ENCODE measurements around the gene ESM1. TPM values are rescaled to one million over a fixed set of nuclear protein-coding genes. Genes with fewer than 3 reads are reported as not detected.

The ESM1 gene
- total and polyA plus RNA-seq, 2 of the 8 experiments (the other 6 are each of a cell fraction or from before 2014, with no cell fraction given), result not detected

DNA sequence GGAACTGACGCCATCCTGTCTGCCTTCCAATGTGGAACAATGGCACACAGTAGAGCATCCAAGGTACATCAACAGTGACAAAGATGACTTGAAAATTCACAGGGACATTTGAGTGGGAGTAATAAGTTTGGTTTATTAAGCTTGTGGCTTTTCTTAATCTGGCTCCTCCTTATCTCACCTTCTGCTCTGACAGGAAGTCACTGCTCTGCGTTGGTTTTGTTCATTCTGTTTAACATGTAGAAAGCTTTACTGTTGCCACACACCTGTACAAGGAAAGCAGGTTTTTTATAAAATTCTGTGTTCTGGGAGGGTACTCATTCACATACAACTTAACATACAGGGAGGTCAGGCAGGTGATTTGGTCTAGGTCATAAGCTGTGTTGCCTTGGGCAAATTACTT lies 37.1 kb upstream of the ESM1 start:
- Histone ChIP-seq H3K79me1 (ENCODE audit: low read depth, low read length) (no peaks in the 10 kb centered on the region), H2BK12ac (ENCODE audit: low read depth, low read length) (no peak overlapping the region), H3K79me2 (ENCODE audit: control insufficient read depth in 1 of 2, insufficient read depth in 2 of 2, low read length in 2 of 2) (no peaks in the 10 kb centered on the region), H2AK5ac (ENCODE audit: low read depth, low read length) (no peak overlapping the region), H3K4me2 (ENCODE audit: insufficient read depth in 1 of 2, low read depth in 2 of 2, low read length in 2 of 2) (no peak overlapping the region), H3K14ac (ENCODE audit: insufficient read length) (no peak overlapping the region), H3K9ac (replicated peaks in 1 of 4; ENCODE audit: extremely low read depth in 1 of 4, low read depth in 3 of 4, low read length in 3 of 4) (no peak overlapping the region), H2AFZ (ENCODE audit: low read length) (no peak overlapping the region), H3K9me3 (ENCODE audit: insufficient read depth in 2 of 2, low read depth in 1 of 2, low read length in 1 of 2) (no peaks in the 10 kb centered on the region), H3K27ac (ENCODE audit: low read depth, low read length) (no peak overlapping the region), H2BK15ac (ENCODE audit: low read length) (no peak overlapping the region), H3K36me3 (ENCODE audit: control insufficient read depth in 2 of 4, insufficient read depth in 4 of 4, low read length in 3 of 4) (no peaks in the 10 kb centered on the region), H2BK20ac (ENCODE audit: low read length) (no peak overlapping the region), H2BK5ac (ENCODE audit: low read depth, low read length) (no peak overlapping the region), H3K56ac (replicated peaks; ENCODE audit: insufficient read length, low read depth, low read length) (no peak overlapping the region), H3K4ac (replicated peaks; ENCODE audit: insufficient read length, low read depth, low read length) (no peak overlapping the region), H3K27me3 (replicated peaks in 1 of 4; ENCODE audit: control insufficient read depth in 3 of 4, extremely low read depth in 1 of 4, insufficient read depth in 3 of 4, low read length in 3 of 4) (no peaks in the 10 kb centered on the region), H4K20me1 (replicated peaks in 1 of 2; ENCODE audit: control insufficient read depth in 1 of 2, insufficient read depth in 2 of 2, low read length in 2 of 2) (no peaks in the 10 kb centered on the region), H4K91ac (replicated peaks; ENCODE audit: insufficient read length, low read length) (no peak overlapping the region), H3K4me3 (ENCODE audit: extremely low read depth in 1 of 4, insufficient read depth in 2 of 4, low read depth in 3 of 4, low read length in 4 of 4) (no peak overlapping the region), H3K23me2 (ENCODE audit: low read depth, low read length) (no peaks in the 10 kb centered on the region), H3K4me1 (replicated peaks in 1 of 4; ENCODE audit: control insufficient read depth in 3 of 4, insufficient read depth in 4 of 4, low read length in 3 of 4) (no peaks in the 10 kb centered on the region), H3K23ac (ENCODE audit: insufficient read length) (no peak overlapping the region), H2BK120ac (replicated peaks; ENCODE audit: low read depth, low read length) (no peak overlapping the region), H4K5ac (ENCODE audit: insufficient read length, low read depth, low read length) (no peak overlapping the region), H4K8ac (ENCODE audit: extremely low read depth, insufficient read depth, low read length) (no peak overlapping the region), H3K18ac (ENCODE audit: extremely low read depth, low read length) (no peak overlapping the region)
- FAIRE-seq (no peak), DNase-seq (ENCODE audit: low read depth in 1 of 2, low spot score in 2 of 2) (no peak)
- 98% methylated on average over 2 of the region's 2 CpGs; no CpG with 5 or more reads in 1 of the 2 experiments for WGBS, 2 experiments (ENCODE audit: extremely low coverage in 1 of 2, insufficient coverage in 1 of 2, insufficient read length in 1 of 2, insufficient replicate concordance in 2 of 2, low coverage in 1 of 2, low lambda C conversion rate in 2 of 2, missing lambda C conversion rate in 1 of 2)
- TF ChIP-seq SAP30 (IDR thresholded peaks at IDR 0.05; ENCODE audit: insufficient read depth, insufficient replicate concordance, low read length) (no peak), EZH2 (IDR thresholded peaks at IDR 0.05; ENCODE audit: low read depth, low read length, severe bottlenecking) (no peak), BCL11A (IDR thresholded peaks at IDR 0.05; ENCODE audit: low read depth in 2 of 2, low read length in 2 of 2) (no peak), HDAC6 (IDR thresholded peaks at IDR 0.05; ENCODE audit: low read depth, low read length) (no peak), TCF12 (IDR thresholded peaks at IDR 0.05; ENCODE audit: low read depth, low read length) (no peak), BACH1 (IDR thresholded peaks at IDR 0.05; ENCODE audit: low read length) (no peak)
- TF ChIP-seq, protein P1, sequence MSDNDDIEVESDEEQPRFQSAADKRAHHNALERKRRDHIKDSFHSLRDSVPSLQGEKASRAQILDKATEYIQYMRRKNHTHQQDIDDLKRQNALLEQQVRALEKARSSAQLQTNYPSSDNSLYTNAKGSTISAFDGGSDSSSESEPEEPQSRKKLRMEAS (IDR thresholded peaks at IDR 0.05), result no peak
- TF ChIP-seq, protein P2, sequence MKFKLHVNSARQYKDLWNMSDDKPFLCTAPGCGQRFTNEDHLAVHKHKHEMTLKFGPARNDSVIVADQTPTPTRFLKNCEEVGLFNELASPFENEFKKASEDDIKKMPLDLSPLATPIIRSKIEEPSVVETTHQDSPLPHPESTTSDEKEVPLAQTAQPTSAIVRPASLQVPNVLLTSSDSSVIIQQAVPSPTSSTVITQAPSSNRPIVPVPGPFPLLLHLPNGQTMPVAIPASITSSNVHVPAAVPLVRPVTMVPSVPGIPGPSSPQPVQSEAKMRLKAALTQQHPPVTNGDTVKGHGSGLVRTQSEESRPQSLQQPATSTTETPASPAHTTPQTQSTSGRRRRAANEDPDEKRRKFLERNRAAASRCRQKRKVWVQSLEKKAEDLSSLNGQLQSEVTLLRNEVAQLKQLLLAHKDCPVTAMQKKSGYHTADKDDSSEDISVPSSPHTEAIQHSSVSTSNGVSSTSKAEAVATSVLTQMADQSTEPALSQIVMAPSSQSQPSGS (IDR thresholded peaks at IDR 0.05; ENCODE audit: low read length), result no peak
- ChIA-PET POLR2A (ENCODE audit: partially characterized antibody) (no interaction called here), CTCF (ENCODE audit: partially characterized antibody) (interaction anchor here (0.8 to 2.2 kb wide), 4 partner anchors 15 to 533 kb away, joined by 3 to 11 read pairs (median 5); no protein-coding TSS in a partner anchor)

All from H1 (cell line).